ENCODE data around the gene ZNF221. TPM values are rescaled to one million over a fixed set of nuclear protein-coding genes. Genes with fewer than 3 reads are reported as not detected.

ZNF221 gene
- total and polyA plus RNA-seq, 10 of the 15 experiments (the other 5 are each of a cell fraction or from before 2014, with no cell fraction given) = 0.15 to 1.7 (median 0.45) TPM; not detected in 1

GRCh38 chr19:43934985-43935708 is 15.9 kb upstream of the ZNF221 start, which contains the start of gene ZNF45 (continued):
- TF ChIP-seq, protein P1, sequence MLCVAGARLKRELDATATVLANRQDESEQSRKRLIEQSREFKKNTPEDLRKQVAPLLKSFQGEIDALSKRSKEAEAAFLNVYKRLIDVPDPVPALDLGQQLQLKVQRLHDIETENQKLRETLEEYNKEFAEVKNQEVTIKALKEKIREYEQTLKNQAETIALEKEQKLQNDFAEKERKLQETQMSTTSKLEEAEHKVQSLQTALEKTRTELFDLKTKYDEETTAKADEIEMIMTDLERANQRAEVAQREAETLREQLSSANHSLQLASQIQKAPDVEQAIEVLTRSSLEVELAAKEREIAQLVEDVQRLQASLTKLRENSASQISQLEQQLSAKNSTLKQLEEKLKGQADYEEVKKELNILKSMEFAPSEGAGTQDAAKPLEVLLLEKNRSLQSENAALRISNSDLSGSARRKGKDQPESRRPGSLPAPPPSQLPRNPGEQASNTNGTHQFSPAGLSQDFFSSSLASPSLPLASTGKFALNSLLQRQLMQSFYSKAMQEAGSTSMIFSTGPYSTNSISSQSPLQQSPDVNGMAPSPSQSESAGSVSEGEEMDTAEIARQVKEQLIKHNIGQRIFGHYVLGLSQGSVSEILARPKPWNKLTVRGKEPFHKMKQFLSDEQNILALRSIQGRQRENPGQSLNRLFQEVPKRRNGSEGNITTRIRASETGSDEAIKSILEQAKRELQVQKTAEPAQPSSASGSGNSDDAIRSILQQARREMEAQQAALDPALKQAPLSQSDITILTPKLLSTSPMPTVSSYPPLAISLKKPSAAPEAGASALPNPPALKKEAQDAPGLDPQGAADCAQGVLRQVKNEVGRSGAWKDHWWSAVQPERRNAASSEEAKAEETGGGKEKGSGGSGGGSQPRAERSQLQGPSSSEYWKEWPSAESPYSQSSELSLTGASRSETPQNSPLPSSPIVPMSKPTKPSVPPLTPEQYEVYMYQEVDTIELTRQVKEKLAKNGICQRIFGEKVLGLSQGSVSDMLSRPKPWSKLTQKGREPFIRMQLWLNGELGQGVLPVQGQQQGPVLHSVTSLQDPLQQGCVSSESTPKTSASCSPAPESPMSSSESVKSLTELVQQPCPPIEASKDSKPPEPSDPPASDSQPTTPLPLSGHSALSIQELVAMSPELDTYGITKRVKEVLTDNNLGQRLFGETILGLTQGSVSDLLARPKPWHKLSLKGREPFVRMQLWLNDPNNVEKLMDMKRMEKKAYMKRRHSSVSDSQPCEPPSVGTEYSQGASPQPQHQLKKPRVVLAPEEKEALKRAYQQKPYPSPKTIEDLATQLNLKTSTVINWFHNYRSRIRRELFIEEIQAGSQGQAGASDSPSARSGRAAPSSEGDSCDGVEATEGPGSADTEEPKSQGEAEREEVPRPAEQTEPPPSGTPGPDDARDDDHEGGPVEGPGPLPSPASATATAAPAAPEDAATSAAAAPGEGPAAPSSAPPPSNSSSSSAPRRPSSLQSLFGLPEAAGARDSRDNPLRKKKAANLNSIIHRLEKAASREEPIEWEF (IDR thresholded peaks at IDR 0.05; ENCODE audit: insufficient replicate concordance, low read depth, low read length) = peak; percentile 39
- TF ChIP-seq MLLT1 (IDR thresholded peaks at IDR 0.05) = 0 out of 2 replicates have a peak, but pooled peaks have one; percentile 49
- peak; percentile 76 for TF ChIP-seq SPI1 (IDR thresholded peaks at IDR 0.05; ENCODE audit: borderline replicate concordance, insufficient read depth, low read depth, low read length)
- no peak for TF ChIP-seq RELA (IDR thresholded peaks at IDR 0.05; ENCODE audit: borderline replicate concordance, partially characterized antibody)
- 0 out of 2 replicates have a peak, but pooled peaks have one; percentile 34 for TF ChIP-seq CBFB (IDR thresholded peaks at IDR 0.05; ENCODE audit: low read depth)
- 0 out of 2 replicates have a peak, but pooled peaks have one; percentile 57 for TF ChIP-seq WRNIP1 (IDR thresholded peaks at IDR 0.05; ENCODE audit: borderline replicate concordance, low read depth, low read length)
- TF ChIP-seq POLR2AphosphoS5 (IDR thresholded peaks at IDR 0.05; ENCODE audit: low read length) = peak; percentile 77; the same call in 1 of the 2 replicates
- TF ChIP-seq EGR1 (IDR thresholded peaks at IDR 0.05; ENCODE audit: borderline replicate concordance in 1 of 2, low read depth in 2 of 2, low read length in 2 of 2) = peak in 1 of 2 experiments; percentile 61; a peak in 1 of 3 replicates
- no peak for TF ChIP-seq FOS (IDR thresholded peaks at IDR 0.05; ENCODE audit: borderline replicate concordance, extremely low read depth, insufficient read length)
- peak; percentile 49; the same call in 1 of the 2 replicates for TF ChIP-seq NR2F1 (conservative IDR thresholded peaks at IDR 0.05)
- TF ChIP-seq, protein P2, sequence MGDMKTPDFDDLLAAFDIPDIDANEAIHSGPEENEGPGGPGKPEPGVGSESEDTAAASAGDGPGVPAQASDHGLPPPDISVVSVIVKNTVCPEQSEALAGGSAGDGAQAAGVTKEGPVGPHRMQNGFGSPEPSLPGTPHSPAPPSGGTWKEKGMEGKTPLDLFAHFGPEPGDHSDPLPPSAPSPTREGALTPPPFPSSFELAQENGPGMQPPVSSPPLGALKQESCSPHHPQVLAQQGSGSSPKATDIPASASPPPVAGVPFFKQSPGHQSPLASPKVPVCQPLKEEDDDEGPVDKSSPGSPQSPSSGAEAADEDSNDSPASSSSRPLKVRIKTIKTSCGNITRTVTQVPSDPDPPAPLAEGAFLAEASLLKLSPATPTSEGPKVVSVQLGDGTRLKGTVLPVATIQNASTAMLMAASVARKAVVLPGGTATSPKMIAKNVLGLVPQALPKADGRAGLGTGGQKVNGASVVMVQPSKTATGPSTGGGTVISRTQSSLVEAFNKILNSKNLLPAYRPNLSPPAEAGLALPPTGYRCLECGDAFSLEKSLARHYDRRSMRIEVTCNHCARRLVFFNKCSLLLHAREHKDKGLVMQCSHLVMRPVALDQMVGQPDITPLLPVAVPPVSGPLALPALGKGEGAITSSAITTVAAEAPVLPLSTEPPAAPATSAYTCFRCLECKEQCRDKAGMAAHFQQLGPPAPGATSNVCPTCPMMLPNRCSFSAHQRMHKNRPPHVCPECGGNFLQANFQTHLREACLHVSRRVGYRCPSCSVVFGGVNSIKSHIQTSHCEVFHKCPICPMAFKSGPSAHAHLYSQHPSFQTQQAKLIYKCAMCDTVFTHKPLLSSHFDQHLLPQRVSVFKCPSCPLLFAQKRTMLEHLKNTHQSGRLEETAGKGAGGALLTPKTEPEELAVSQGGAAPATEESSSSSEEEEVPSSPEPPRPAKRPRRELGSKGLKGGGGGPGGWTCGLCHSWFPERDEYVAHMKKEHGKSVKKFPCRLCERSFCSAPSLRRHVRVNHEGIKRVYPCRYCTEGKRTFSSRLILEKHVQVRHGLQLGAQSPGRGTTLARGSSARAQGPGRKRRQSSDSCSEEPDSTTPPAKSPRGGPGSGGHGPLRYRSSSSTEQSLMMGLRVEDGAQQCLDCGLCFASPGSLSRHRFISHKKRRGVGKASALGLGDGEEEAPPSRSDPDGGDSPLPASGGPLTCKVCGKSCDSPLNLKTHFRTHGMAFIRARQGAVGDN (IDR thresholded peaks at IDR 0.05) = peak; percentile 30; the same call in 1 of the 2 replicates
- peak; percentile 12 for TF ChIP-seq SP1 (IDR thresholded peaks at IDR 0.05; ENCODE audit: low read depth, low read length)
- no peak for TF ChIP-seq TAF1 (IDR thresholded peaks at IDR 0.05; ENCODE audit: borderline replicate concordance, low read depth, low read length)
- TF ChIP-seq SMAD5 (IDR thresholded peaks at IDR 0.05; ENCODE audit: low read depth) = peak; percentile 73; the same call in 1 of the 2 replicates
- TF ChIP-seq POLR2A (IDR thresholded peaks at IDR 0.05; ENCODE audit: low read depth, low read length) = peak; percentile 61; the same call in 1 of the 2 replicates
- TF ChIP-seq SRF (IDR thresholded peaks at IDR 0.05; ENCODE audit: low read depth in 2 of 2, low read length in 2 of 2) = 0 out of 4 replicates have a peak, but pooled peaks of 1 of the 2 experiments have one; percentile 8
- TF ChIP-seq TARDBP (IDR thresholded peaks at IDR 0.05; ENCODE audit: borderline replicate concordance) = peak; percentile 62; the same call in 1 of the 2 replicates

Data from GM12878 (cell line).